HCT116 (cell line): ENCODE measurements around the gene TELO2. TPM values are rescaled to one million over a fixed set of nuclear protein-coding genes. Genes with fewer than 3 reads are reported as not detected.

Experiments
- ATAC-seq: fragments of 200-7000 bp; cut with Tn5 transposase; 2 replicates; pipeline ENCODE4 v1.9.1; 2020; ENCODE audit warnings: mild to moderate bottlenecking, moderate library complexity
- BruUV-seq: library from RNA; stranded (reverse); fragments of 400-500 nt; replicated peaks from 2 replicates; lab custom pipeline; 2021; lab: Mats Ljungman, UMichigan
- CTCF ChIA-PET: fragments of 300-600 bp; sonication (Branson Sonifier 250); formaldehyde crosslinking; loops from one replicate; lab custom pipeline; 2021; ENCODE audit warnings: antibody characterized with exemption; lab: Charles Lee
- POLR2A ChIA-PET: fragments of 300-600, 350-600 bp; sonication (Branson Sonifier 250); formaldehyde crosslinking; loops from one replicate; lab custom pipeline; 2021; ENCODE audit warnings: antibody characterized with exemption; lab: Charles Lee
- RAD21 ChIA-PET, 2 experiments: fragments of 300-600 bp; sonication (Branson Sonifier 250); formaldehyde crosslinking; loops; one replicate each; lab custom pipeline; 2023; ENCODE audit warnings: low total read pairs in 2 of 2; ENCODE audit not compliant: uncharacterized antibody in 2 of 2, unreplicated experiment in 2 of 2, low non-redundant PET in 1 of 2; lab: Charles Lee
- DNase-seq: peaks from one replicate; pipeline ENCODE4 v3.0.0-alpha.2; 2010; ENCODE audit warnings: low read depth, low spot score
- H2AFZ ChIP-seq: fragments of 200-600 bp; shearing (Covaris generic), sonication (generic); 2 replicates; pipeline ENCODE4 v1.6.1; 2017; ENCODE audit warnings: low read depth, mixed run types, mixed read lengths, antibody characterized with exemption, low read length; ENCODE audit not compliant: poor library complexity, severe bottlenecking
- H3K27ac ChIP-seq: 2 replicates; pipeline ENCODE4 v1.5.1; 2012; ENCODE audit warnings: low read depth, low read length
- H3K27me3 ChIP-seq: fragments of 200-600 bp; sonication (generic); 2 replicates; pipeline ENCODE4 v1.6.1; 2016; ENCODE audit warnings: mixed run types, low read length, mixed read lengths; ENCODE audit not compliant: insufficient read depth
- H3K36me3 ChIP-seq, 2 experiments: fragments of 200-500 bp in 1 of 2; fragments of 200-600 bp in 1 of 2; sonication (Bioruptor generic) in 1 of 2; sonication (generic) in 1 of 2; 2 replicates each; pipeline versions ENCODE4 v1.5.1 to v1.6.1; 2014 to 2016; ENCODE audit warnings: low read length in 2 of 2, inconsistent platforms in 1 of 2, mixed read lengths in 1 of 2, mixed run types in 1 of 2; ENCODE audit not compliant: insufficient read depth in 2 of 2, control insufficient read depth in 1 of 2
- H3K4me1 ChIP-seq, 2 experiments: fragments of 200-600 bp in 1 of 2; sonication (generic) in 1 of 2; 2 replicates each; pipeline versions ENCODE4 v1.5.1 to v1.6.1; 2012 to 2017; ENCODE audit warnings: low read length in 2 of 2, inconsistent platforms in 1 of 2, mild to moderate bottlenecking in 1 of 2, mixed read lengths in 1 of 2, mixed run types in 1 of 2, moderate library complexity in 1 of 2; ENCODE audit not compliant: insufficient read depth in 2 of 2, control insufficient read depth in 1 of 2
- H3K4me2 ChIP-seq: fragments of 200-600 bp; sonication (generic); 2 replicates; pipeline ENCODE4 v1.6.1; 2017; ENCODE audit warnings: mixed run types, low read length, mixed read lengths
- H3K4me3 ChIP-seq, 2 experiments: fragments of 200-600 bp in 1 of 2; sonication (generic) in 1 of 2; replicated peaks in 1 of 2; 2 replicates each; pipeline ENCODE4 v1.5.1; 2011 to 2016; ENCODE audit warnings: low read length in 2 of 2, control low read depth in 1 of 2, low read depth in 1 of 2, mild to moderate bottlenecking in 1 of 2, mixed read lengths in 1 of 2, mixed run types in 1 of 2
- H3K79me2 ChIP-seq: fragments of 200-600 bp; sonication (generic); 2 replicates; pipeline ENCODE4 v1.6.1; 2017; ENCODE audit warnings: mild to moderate bottlenecking, mixed run types, low read length, moderate library complexity, mixed read lengths; ENCODE audit not compliant: insufficient read depth
- H3K9ac ChIP-seq: fragments of 200-600 bp; sonication (generic); 2 replicates; pipeline ENCODE4 v1.6.1; 2016; ENCODE audit warnings: low read length, mixed read lengths
- H3K9me2 ChIP-seq: fragments of 200-600 bp; sonication (generic), shearing (Covaris generic); 2 replicates; pipeline ENCODE4 v1.6.1; 2017; ENCODE audit warnings: mixed run types, mild to moderate bottlenecking, moderate library complexity; ENCODE audit not compliant: insufficient read depth
- H3K9me3 ChIP-seq, 2 experiments: fragments of 200-500 bp in 1 of 2; fragments of 200-600 bp in 1 of 2; sonication (Bioruptor generic) in 1 of 2; sonication (generic) in 1 of 2; 2 replicates each; pipeline ENCODE4 v1.6.1; 2014 to 2017; ENCODE audit warnings: low read length in 2 of 2, mixed read lengths in 2 of 2, inconsistent platforms in 1 of 2, low read depth in 1 of 2, mild to moderate bottlenecking in 1 of 2, mixed run types in 1 of 2, moderate library complexity in 1 of 2; ENCODE audit not compliant: control insufficient read depth in 1 of 2, insufficient read depth in 1 of 2
- H4K20me1 ChIP-seq: fragments of 200-600 bp; sonication (generic), shearing (Covaris generic); 2 replicates; pipeline ENCODE4 v1.6.1; 2017; ENCODE audit warnings: mixed run types, mild to moderate bottlenecking, moderate library complexity; ENCODE audit not compliant: insufficient read depth
- ATF3 ChIP-seq: IDR thresholded peaks from 2 replicates; pipeline ENCODE4 v1.6.1; 2012
- CBX3 ChIP-seq: IDR thresholded peaks from 2 replicates; pipeline ENCODE4 v1.6.1; 2012; ENCODE audit warnings: low read depth
- CEBPB ChIP-seq: IDR thresholded peaks from 2 replicates; pipeline ENCODE4 v1.6.1; 2012; ENCODE audit warnings: low read depth
- EGR1 ChIP-seq: IDR thresholded peaks from 2 replicates; pipeline ENCODE4 v1.6.1; 2012; ENCODE audit warnings: low read depth
- ELF1 ChIP-seq: IDR thresholded peaks from 2 replicates; pipeline ENCODE4 v1.6.1; 2012; ENCODE audit warnings: low read depth, borderline replicate concordance
- EZH2 ChIP-seq: fragments of 200-600 bp; sonication (generic); IDR thresholded peaks from 2 replicates; pipeline ENCODE4 v1.6.1; 2017; ENCODE audit warnings: antibody characterized with exemption, mixed run types
- EZH2phosphoT487 ChIP-seq: fragments of 200-600 bp; IDR thresholded peaks from 2 replicates; pipeline ENCODE4 v1.6.1; 2018; ENCODE audit warnings: antibody characterized with exemption, borderline replicate concordance
- FOSL1 ChIP-seq: IDR thresholded peaks from 2 replicates; pipeline ENCODE4 v1.6.1; 2012; ENCODE audit warnings: low read depth
- POLR2A ChIP-seq: IDR thresholded peaks from 2 replicates; pipeline ENCODE4 v1.7.0; 2011; ENCODE audit warnings: borderline replicate concordance; ENCODE audit not compliant: insufficient read depth, insufficient read length; ENCODE audit errors: extremely low read depth
- POLR2AphosphoS5 ChIP-seq: IDR thresholded peaks from 2 replicates; pipeline ENCODE4 v1.6.1; 2011; ENCODE audit warnings: mild to moderate bottlenecking, low read depth, low read length, moderate library complexity
- SIN3A ChIP-seq: IDR thresholded peaks from 2 replicates; pipeline ENCODE4 v1.6.1; 2012; ENCODE audit warnings: low read depth
- SP1 ChIP-seq: IDR thresholded peaks from 2 replicates; pipeline ENCODE4 v1.6.1; 2012; ENCODE audit warnings: low read depth
- SRF ChIP-seq: IDR thresholded peaks from 2 replicates; pipeline ENCODE4 v1.6.1; 2012; ENCODE audit warnings: low read depth
- TCF7L2 ChIP-seq: IDR thresholded peaks from 2 replicates; pipeline ENCODE4 v1.7.0; 2011; ENCODE audit warnings: borderline replicate concordance, inconsistent platforms; ENCODE audit not compliant: insufficient read depth, insufficient read length; ENCODE audit errors: extremely low read depth
- YY1 ChIP-seq: IDR thresholded peaks from 2 replicates; pipeline ENCODE4 v1.6.1; 2011; ENCODE audit warnings: low read length, low read depth, moderate library complexity, mild to moderate bottlenecking; ENCODE audit not compliant: insufficient replicate concordance; ENCODE audit errors: extremely low read depth
- ZNF274 ChIP-seq: fragments of 200-500 bp; sonication (Bioruptor generic); IDR thresholded peaks from 2 replicates; pipeline ENCODE4 v1.6.1; 2014; ENCODE audit warnings: mild to moderate bottlenecking, low read depth, low read length, inconsistent platforms
- intact Hi-C: fragments of 100-400 bp; cut with micrococcal nuclease; formaldehyde crosslinking; loops from 2 replicates; pipeline ENCODE4 v1.10.0; 2022
- total RNA-seq: library from RNA; stranded (reverse); gene quantifications from one replicate; pipeline ENCODE4 v1.2.1, GENCODE V29; 2021; ENCODE audit not compliant: unreplicated experiment
- TF ChIP-seq, protein P1 (sequence below): IDR thresholded peaks from 2 replicates; pipeline ENCODE4 v1.6.1; 2012; ENCODE audit warnings: low read depth
- TF ChIP-seq, protein P2 (sequence below): IDR thresholded peaks from 2 replicates; pipeline ENCODE4 v1.6.1; 2012

TELO2 gene
- total RNA-seq, 1 experiment from 2014 or later = 74.3 TPM

- ChIA-PET POLR2A (no interaction called here), RAD21 (no interaction called here), CTCF (no interaction called here)
- Histone ChIP-seq H3K4me3 (no peak overlapping the region), H3K9ac (no peak overlapping the region), H4K20me1 (no peaks in the 10 kb centered on the region), H3K36me3 (no peaks in the 10 kb centered on the region; a peak in 1 of 4 replicates), H2AFZ (no peak overlapping the region), H3K27ac (no peak overlapping the region), H3K4me2 (no peak overlapping the region), H3K79me2 (no peaks in the 10 kb centered on the region), H3K9me2 (no peaks in the 10 kb centered on the region), H3K9me3 (no peaks in the 10 kb centered on the region), H3K4me1 (no peaks in the 10 kb centered on the region)
- BruUV-seq = no TSS peak
- intact Hi-C loops = no loop called here
- ATAC-seq = no peak
- TF ChIP-seq EZH2phosphoT487 (no peak), ATF3 (no peak), CBX3 (no peak), FOSL1 (no peak), POLR2AphosphoS5 (no peak), SRF (no peak), TCF7L2 (no peak), ELF1 (no peak), SP1 (no peak), POLR2A (no peak), YY1 (no peak), EZH2 (no peak), CEBPB (no peak), ZNF274 (no peak), EGR1 (no peak), SIN3A (no peak)
- TF ChIP-seq, protein P1, sequence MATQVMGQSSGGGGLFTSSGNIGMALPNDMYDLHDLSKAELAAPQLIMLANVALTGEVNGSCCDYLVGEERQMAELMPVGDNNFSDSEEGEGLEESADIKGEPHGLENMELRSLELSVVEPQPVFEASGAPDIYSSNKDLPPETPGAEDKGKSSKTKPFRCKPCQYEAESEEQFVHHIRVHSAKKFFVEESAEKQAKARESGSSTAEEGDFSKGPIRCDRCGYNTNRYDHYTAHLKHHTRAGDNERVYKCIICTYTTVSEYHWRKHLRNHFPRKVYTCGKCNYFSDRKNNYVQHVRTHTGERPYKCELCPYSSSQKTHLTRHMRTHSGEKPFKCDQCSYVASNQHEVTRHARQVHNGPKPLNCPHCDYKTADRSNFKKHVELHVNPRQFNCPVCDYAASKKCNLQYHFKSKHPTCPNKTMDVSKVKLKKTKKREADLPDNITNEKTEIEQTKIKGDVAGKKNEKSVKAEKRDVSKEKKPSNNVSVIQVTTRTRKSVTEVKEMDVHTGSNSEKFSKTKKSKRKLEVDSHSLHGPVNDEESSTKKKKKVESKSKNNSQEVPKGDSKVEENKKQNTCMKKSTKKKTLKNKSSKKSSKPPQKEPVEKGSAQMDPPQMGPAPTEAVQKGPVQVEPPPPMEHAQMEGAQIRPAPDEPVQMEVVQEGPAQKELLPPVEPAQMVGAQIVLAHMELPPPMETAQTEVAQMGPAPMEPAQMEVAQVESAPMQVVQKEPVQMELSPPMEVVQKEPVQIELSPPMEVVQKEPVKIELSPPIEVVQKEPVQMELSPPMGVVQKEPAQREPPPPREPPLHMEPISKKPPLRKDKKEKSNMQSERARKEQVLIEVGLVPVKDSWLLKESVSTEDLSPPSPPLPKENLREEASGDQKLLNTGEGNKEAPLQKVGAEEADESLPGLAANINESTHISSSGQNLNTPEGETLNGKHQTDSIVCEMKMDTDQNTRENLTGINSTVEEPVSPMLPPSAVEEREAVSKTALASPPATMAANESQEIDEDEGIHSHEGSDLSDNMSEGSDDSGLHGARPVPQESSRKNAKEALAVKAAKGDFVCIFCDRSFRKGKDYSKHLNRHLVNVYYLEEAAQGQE = no peak
- TF ChIP-seq, protein P2, sequence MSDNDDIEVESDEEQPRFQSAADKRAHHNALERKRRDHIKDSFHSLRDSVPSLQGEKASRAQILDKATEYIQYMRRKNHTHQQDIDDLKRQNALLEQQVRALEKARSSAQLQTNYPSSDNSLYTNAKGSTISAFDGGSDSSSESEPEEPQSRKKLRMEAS = no peak
- TF ChIP-seq, all 23 proteins: peak for 0
- no peak for DNase-seq
- no peaks in the 10 kb centered on the region for H3K27me3 ChIP-seq
These were observed 39.8 kb upstream of the TELO2 start for GRCh38 chr16:1453316-1453715.
